Stimulated activated CD8-positive, alpha-beta memory T cell treated with anti-CD3 and anti-CD28 coated beads, Interleukin-2, amount 100 ng/mL, for 48 hours (primary cell): ENCODE data around the gene VAPA.

Experiments used
- DNase-seq, 2 donors: peaks; one replicate each; pipeline ENCODE4 v3.0.0-alpha.2; 2020; ENCODE audit warnings: low read depth in 2 of 2

VAPA gene

DNA sequence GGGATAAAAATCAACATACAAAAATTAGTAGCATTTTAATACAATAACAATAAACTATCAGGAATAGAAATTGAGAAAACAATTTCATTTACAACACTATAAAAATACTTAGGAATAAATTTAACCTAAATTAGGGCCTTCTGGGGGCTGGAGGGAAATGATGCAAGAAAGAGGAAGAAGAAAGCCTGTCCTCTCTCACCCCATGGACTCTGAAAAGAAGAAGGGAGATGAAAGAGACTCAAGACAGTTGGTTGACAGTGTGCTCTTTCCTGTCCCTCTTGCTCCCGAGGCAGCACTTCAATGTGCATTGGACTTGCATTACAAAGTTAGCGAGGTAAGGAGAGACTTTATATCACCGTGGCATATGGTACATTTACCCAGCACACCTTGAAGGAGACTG is 88.5 kb downstream of the VAPA start:
- DNase-seq = no peak

DNA sequence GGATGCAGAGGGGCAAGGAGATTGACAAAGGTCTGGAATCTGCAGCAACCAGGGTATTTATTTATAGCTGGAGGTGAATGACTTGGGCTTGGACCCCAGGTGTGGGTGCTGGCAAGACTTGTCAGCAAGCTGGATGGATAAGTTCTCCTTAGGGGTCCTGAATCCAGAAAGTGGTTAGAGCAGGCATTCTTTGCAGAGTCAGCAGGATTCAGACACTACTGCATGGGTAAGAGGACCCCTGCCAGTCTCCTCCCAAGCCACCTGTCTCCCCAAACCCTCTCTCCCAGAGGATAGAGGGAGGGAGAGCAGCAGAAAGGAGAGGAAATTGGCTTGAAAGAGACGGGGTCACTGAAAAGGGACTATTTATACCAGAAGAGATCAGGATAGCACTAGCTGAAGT is 89.5 kb downstream of the VAPA start:
- DNase-seq = no peak

DNA sequence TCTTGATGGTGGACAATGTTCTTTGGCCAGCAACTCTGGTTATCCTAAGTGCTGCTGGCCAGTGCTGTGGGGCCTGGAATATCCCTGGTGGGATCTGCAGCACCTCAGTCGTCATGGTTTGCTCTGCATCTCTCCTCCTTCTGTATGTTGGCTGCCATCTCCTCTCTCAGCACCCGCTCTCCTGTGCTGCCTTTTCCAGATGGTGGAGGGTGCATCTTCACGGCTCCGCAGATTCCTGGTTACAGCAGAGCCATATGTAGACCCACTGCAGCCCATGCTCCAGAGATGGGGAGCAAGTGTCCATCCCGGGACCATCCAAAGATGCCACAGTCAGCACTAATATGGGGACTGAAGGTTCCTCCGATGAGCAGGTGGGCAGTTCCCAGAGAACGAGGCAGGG is 90.0 kb downstream of the VAPA start:
- DNase-seq = no peak

- DNase-seq = no peak
Observed at GRCh38 chr18:10006311-10006893, 92.6 kb downstream of the VAPA start.

GRCh38 chr18:10008006-10008647 is 94.3 kb downstream of the VAPA start:
- DNase-seq = no peak
